ENCODE results near the gene SHISA6. TPM values are rescaled to one million over a fixed set of nuclear protein-coding genes. Genes with fewer than 3 reads are reported as not detected.

Gene SHISA6
- polyA plus RNA-seq, 1 experiment, result not detected

GRCh38 chr17:11578998-11579397 lies 338.0 kb downstream of the SHISA6 start:
- H3K27me3 ChIP-seq (ENCODE audit: control insufficient read depth, insufficient read depth, low read length), result no peaks in the 10 kb centered on the region
- ChIA-PET CTCF (no interaction called here), POLR2A (no interaction called here)
- no peak overlapping the region for H3K4me3 ChIP-seq (ENCODE audit: low read depth, low read length)
- DNase-seq (ENCODE audit: low read depth), result no peak
- H3K36me3 ChIP-seq (ENCODE audit: control insufficient read depth, insufficient read depth, low read length), result no peaks in the 10 kb centered on the region
- no peak for TF ChIP-seq CTCF (IDR thresholded peaks at IDR 0.05; ENCODE audit: insufficient read depth, low read depth, low read length)

- TF ChIP-seq CTCF (IDR thresholded peaks at IDR 0.05; ENCODE audit: insufficient read depth, low read depth, low read length), result no peak
- H3K4me3 ChIP-seq (ENCODE audit: low read depth, low read length), result no peak overlapping the region
- POLR2A ChIA-PET, result no interaction called here
- no peaks in the 10 kb centered on the region for H3K36me3 ChIP-seq (ENCODE audit: control insufficient read depth, insufficient read depth, low read length)
- CTCF ChIA-PET, result no interaction called here
- no peaks in the 10 kb centered on the region for H3K27me3 ChIP-seq (ENCODE audit: control insufficient read depth, insufficient read depth, low read length)
- no peak for DNase-seq (ENCODE audit: low read depth)
Measured at GRCh38 chr17:11580677-11581076, 339.7 kb downstream of the SHISA6 start.

DNA sequence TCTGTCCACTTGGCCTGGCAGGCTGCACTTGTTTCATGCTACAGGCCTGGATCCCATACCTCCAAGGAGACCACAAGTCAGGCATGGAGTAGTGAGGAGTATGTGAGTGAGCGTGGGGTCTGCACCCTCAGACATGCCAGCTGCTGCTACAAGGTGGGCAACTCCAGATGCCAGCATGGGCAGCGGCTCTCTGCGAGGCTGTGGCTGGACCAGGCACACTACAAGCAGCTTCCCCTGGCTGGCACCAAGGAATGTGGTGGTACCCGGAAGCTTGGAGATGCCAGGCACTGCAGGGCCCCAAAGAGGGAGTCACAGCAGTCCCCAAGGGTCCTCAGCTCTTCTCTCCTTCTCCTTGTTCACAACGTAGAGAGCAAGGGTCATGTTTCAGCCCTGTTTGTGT lies 341.2 kb downstream of the SHISA6 start:
- ChIA-PET POLR2A (interaction anchor here (0.5 kb wide), 1 partner anchor 1848 kb away, joined by 5 read pairs; no protein-coding TSS in a partner anchor), CTCF (no interaction called here)
- no peak overlapping the region for H3K4me3 ChIP-seq (ENCODE audit: low read depth, low read length)
- TF ChIP-seq CTCF (IDR thresholded peaks at IDR 0.05; ENCODE audit: insufficient read depth, low read depth, low read length), result no peak
- DNase-seq (ENCODE audit: low read depth), result no peak
- no peaks in the 10 kb centered on the region for H3K36me3 ChIP-seq (ENCODE audit: control insufficient read depth, insufficient read depth, low read length)
- H3K27me3 ChIP-seq (ENCODE audit: control insufficient read depth, insufficient read depth, low read length), result no peaks in the 10 kb centered on the region

DNA sequence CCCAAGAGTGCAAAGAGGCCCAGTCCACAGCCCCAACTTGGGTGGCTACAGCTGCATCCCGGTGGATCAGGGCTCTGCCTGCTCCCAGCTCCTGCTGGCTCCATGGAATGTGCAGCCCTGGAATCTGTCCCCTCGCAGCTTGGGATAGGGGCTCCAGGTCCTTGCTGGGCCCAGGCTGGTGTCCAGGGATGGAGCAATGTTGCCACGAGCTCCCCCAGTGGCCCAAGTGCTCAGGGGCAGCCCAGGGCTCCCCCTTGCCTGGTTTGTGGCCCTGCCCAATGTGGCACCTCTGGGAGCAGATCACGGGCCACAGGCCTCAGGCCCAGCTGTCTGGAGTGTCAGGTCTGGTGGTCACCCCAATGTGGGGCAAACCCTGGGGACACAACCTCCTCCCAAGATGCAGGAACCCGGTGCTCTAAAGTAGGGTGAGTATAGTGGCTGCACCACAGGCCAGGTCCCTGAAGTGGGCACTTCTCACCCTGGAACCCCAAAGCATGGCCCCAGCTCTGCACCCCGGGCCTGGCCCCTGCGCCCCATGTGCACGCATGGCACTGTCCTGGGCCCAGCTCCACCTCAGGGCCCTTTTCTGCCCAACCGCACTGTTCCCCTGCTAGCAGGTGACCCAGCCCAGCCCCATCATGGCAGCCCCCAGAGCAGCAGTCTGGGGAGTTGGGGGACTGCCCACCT lies 342.4 kb downstream of the SHISA6 start:
- Histone ChIP-seq H3K27me3 (ENCODE audit: control insufficient read depth, insufficient read depth, low read length) (no peaks in the 10 kb centered on the region), H3K4me3 (ENCODE audit: low read depth, low read length) (no peak overlapping the region), H3K36me3 (ENCODE audit: control insufficient read depth, insufficient read depth, low read length) (no peaks in the 10 kb centered on the region)
- ChIA-PET POLR2A (no interaction called here), CTCF (no interaction called here)
- TF ChIP-seq CTCF (IDR thresholded peaks at IDR 0.05; ENCODE audit: insufficient read depth, low read depth, low read length), result no peak
- no peak for DNase-seq (ENCODE audit: low read depth)

DNA sequence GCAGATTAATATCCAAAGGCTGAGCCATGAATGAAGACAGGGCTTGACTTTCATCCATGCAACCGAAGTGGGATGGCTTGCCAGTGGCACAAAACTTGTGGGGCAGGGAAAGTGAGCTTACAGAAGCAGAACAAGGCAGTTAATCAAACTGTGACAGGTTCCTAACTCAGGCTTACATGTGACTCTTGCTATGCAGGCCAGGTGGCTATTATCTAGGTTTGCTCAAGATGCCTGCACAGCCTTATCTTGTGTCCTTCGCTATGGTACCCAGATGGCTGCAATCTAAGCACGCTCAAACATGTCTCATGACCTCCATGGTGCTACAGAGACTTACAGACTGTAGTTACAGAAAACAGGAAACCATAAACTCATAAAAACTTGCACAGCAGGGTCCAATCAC lies 348.7 kb downstream of the SHISA6 start:
- H3K36me3 ChIP-seq (ENCODE audit: control insufficient read depth, insufficient read depth, low read length), result no peaks in the 10 kb centered on the region
- TF ChIP-seq CTCF (IDR thresholded peaks at IDR 0.05; ENCODE audit: insufficient read depth, low read depth, low read length), result no peak
- H3K4me3 ChIP-seq (ENCODE audit: low read depth, low read length), result no peak overlapping the region
- CTCF ChIA-PET, result no interaction called here
- POLR2A ChIA-PET, result no interaction called here
- H3K27me3 ChIP-seq (ENCODE audit: control insufficient read depth, insufficient read depth, low read length), result no peaks in the 10 kb centered on the region
- no peak for DNase-seq (ENCODE audit: low read depth)
